SK-N-MC (cell line): Measurements from ENCODE around the gene CSGALNACT2.

Experiments used
- DNase-seq: peaks from one replicate; pipeline ENCODE4 v3.0.0-alpha.2; 2011; ENCODE audit warnings: low read depth, low spot score
- H3K27ac ChIP-seq: fragments of 200-600 bp; sonication (generic); 2 replicates; pipeline ENCODE4 v1.5.1; 2016; ENCODE audit warnings: mixed run types
- H3K36me3 ChIP-seq: fragments of 200-600 bp; sonication (generic); 2 replicates; pipeline ENCODE4 v1.6.1; 2017; ENCODE audit warnings: antibody characterized with exemption, low read length, mixed read lengths; ENCODE audit not compliant: insufficient read depth
- H3K4me3 ChIP-seq: fragments of 200-600 bp; sonication (generic); 2 replicates; pipeline ENCODE4 v1.5.1; 2016
- H3K9ac ChIP-seq: fragments of 200-600 bp; sonication (generic); 2 replicates; pipeline ENCODE4 v1.8.0; 2017; ENCODE audit warnings: mixed run types, mixed read lengths; ENCODE audit not compliant: insufficient read length
- H3K9me3 ChIP-seq: fragments of 200-600 bp; sonication (generic); 2 replicates; pipeline ENCODE4 v1.6.1; 2017; ENCODE audit warnings: low read depth, mild to moderate bottlenecking, antibody characterized with exemption, low read length, moderate library complexity, mixed read lengths
- EZH2 ChIP-seq: fragments of 200-600 bp; sonication (generic); IDR thresholded peaks from one replicate; pipeline ENCODE4 v1.6.1; 2017; ENCODE audit warnings: antibody characterized with exemption
- FOXP2 ChIP-seq: optimal IDR thresholded peaks from 2 replicates; pipeline ENCODE3; 2011; ENCODE audit warnings: mild to moderate bottlenecking, moderate library complexity; ENCODE audit not compliant: insufficient read depth; ENCODE audit errors: extremely low read length, control extremely low read depth
- POLR2AphosphoS5 ChIP-seq: IDR thresholded peaks from 2 replicates; pipeline ENCODE4 v1.6.1; 2012; ENCODE audit warnings: mild to moderate bottlenecking, low read depth, low read length, borderline replicate concordance

CSGALNACT2 gene

GRCh38 chr10:43114743-43115611 lies 23.3 kb upstream of the CSGALNACT2 start:
- TF ChIP-seq EZH2: no peak
- no peak for TF ChIP-seq POLR2AphosphoS5
- TF ChIP-seq FOXP2: no peak
- H3K4me3 ChIP-seq: no peak overlapping the region
- no peak overlapping the region for H3K27ac ChIP-seq
- H3K9ac ChIP-seq: no peak overlapping the region
- no peak for DNase-seq
- no peaks in the 10 kb centered on the region for H3K9me3 ChIP-seq
- no peaks in the 10 kb centered on the region for H3K36me3 ChIP-seq

DNA sequence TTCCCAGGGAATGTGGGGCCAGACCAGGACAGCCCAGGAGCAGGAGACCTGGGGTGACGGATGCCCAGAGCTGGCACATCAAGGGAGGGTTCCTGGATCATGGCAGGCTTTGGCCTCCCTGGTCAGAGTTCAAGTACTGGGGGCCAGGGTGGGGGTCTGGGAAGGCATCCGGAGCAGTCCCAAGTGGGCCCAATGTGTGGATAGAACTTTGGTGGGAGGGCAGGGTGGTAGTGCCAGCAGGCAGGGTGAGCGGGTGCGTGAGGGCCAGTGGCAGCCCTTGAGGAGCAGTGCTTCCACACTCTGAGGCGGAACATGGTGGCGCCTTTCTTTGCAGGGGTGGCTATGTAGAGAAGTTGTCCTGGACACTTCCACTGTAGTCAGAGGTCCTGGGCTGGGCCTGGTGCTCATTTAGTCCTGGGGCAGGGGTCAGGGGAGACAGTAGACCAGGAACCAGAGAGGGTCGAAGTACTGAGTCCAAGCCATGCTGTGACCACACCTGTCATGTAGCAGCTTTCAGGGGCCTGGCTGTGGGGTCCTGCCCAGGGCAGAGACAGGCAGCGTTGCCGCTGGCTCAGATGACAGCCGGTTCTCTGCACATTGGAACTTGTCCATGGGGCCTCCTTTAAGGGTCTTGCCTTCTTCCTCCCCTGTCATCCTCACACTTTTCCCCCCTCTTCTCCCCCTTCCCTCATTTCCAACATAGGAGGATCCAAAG lies 22.2 kb upstream of the CSGALNACT2 start:
- no peaks in the 10 kb centered on the region for H3K9me3 ChIP-seq
- H3K4me3 ChIP-seq: no peak overlapping the region
- TF ChIP-seq POLR2AphosphoS5 (no peak), EZH2 (no peak), FOXP2 (no peak)

DNA sequence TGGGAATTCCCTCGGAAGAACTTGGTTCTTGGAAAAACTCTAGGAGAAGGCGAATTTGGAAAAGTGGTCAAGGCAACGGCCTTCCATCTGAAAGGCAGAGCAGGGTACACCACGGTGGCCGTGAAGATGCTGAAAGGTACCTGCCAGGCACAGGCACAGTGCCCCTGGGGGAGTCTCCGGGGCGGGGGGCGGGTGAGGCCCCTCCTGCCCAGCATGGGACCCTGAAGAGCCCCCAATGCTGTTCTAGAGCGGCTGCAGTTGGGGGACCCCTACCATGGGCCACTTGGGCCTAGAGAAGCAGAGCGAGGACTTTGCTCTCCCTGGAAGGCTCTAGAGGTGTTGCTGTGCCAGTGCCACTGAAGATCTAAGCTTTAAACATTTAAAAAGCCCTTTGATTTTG lies 21.6 kb upstream of the CSGALNACT2 start:
- Histone ChIP-seq H3K27ac (no peak overlapping the region), H3K4me3 (no peak overlapping the region), H3K9me3 (no peaks in the 10 kb centered on the region), H3K9ac (no peak overlapping the region), H3K36me3 (no peaks in the 10 kb centered on the region)
- TF ChIP-seq FOXP2 (no peak), POLR2AphosphoS5 (no peak), EZH2 (no peak)
- DNase-seq: no peak

More for the DNA sequence above, 22.2 kb upstream of the CSGALNACT2 start:
- Histone ChIP-seq H3K36me3 (no peaks in the 10 kb centered on the region), H3K27ac (no peak overlapping the region), H3K9ac (no peak overlapping the region)
- DNase-seq: no peak

GRCh38 chr10:43117031-43117776 lies 21.0 kb upstream of the CSGALNACT2 start:
- no peaks in the 10 kb centered on the region for H3K36me3 ChIP-seq
- no peak for TF ChIP-seq POLR2AphosphoS5
- TF ChIP-seq EZH2: no peak
- no peak for TF ChIP-seq FOXP2
- no peak overlapping the region for H3K9ac ChIP-seq
- H3K9me3 ChIP-seq: no peaks in the 10 kb centered on the region
- no peak for DNase-seq
- no peak overlapping the region for H3K4me3 ChIP-seq
- no peak overlapping the region for H3K27ac ChIP-seq

DNA sequence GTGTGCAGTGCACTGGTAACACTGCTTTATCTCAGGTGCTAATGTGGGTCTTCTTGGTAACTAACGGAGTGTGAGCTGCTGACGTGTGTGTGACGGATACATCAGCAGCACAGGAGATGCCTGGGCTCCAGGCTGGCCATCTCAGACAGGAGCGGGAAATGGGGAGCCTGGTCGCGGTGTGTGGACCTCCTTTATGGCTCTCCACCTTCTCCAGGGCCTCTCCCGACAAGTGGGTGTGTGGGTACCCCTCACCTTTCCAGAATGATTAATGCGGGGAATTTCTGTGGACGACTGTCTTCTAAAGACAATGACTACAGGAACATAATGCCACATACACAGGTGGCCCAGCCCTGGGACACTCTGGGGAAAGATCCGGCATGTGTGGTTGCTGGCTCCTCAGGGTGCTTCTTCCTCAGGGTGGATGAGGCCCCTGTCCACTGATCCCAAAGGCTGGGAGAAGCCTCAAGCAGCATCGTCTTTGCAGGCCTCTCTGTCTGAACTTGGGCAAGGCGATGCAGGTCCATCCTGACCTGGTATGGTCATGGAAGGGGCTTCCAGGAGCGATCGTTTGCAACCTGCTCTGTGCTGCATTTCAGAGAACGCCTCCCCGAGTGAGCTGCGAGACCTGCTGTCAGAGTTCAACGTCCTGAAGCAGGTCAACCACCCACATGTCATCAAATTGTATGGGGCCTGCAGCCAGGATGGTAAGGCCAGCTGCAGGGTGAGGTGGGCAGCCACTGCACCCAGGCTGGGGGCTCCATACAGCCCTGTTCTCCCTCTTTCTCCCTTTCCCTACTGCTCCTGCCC lies 20.3 kb upstream of the CSGALNACT2 start:
- no peak for TF ChIP-seq EZH2
- H3K9ac ChIP-seq: no peak overlapping the region
- DNase-seq: no peak
- H3K4me3 ChIP-seq: no peak overlapping the region
- no peaks in the 10 kb centered on the region for H3K36me3 ChIP-seq
- H3K27ac ChIP-seq: no peak overlapping the region
- H3K9me3 ChIP-seq: no peaks in the 10 kb centered on the region

DNA sequence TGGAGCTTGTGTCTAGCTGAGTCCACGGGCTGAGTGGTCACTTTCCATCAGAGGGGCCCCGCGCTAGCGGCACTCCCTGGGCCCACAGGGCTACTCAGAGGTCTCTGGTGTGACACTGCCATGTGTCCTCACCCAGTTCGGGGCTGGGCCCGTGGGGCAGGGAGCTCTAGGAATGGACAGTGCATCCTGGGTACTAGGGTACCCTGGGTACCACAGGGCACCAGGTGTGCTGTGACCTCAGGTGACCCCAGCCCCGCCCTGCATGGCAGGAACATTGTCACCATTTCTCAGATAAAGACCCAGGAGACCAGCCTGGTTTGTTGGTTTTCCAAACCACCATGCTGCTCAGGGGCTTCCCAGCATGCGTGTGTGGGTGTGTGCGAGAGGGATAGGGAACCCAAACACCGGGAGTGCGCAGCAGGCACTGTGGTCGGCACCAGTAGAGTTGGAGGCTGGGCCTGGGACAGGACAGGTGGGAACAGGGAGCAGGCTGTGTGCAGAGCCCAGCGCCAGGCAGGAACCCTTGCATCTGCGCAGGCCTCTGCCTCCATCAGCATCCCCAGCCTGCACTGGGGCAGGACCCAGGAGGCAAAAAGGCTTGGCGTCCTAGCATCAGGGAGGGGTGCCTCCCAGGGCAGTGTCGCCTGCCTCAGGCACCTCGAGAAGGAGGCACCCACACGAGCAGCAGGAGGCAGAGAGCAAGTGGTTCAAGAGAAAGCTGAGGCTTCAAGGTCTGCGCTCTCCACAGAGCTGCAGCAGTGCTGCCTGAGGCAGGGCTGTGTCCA lies 19.4 kb upstream of the CSGALNACT2 start:
- Histone ChIP-seq H3K36me3 (no peaks in the 10 kb centered on the region), H3K27ac (no peak overlapping the region), H3K9me3 (no peaks in the 10 kb centered on the region), H3K4me3 (no peak overlapping the region), H3K9ac (no peak overlapping the region)
- TF ChIP-seq EZH2 (no peak), POLR2AphosphoS5 (no peak), FOXP2 (no peak)
- no peak for DNase-seq

GRCh38 chr10:43119416-43120115 lies 18.7 kb upstream of the CSGALNACT2 start:
- no peaks in the 10 kb centered on the region for H3K9me3 ChIP-seq
- no peak overlapping the region for H3K27ac ChIP-seq
- TF ChIP-seq POLR2AphosphoS5 (no peak), FOXP2 (no peak), EZH2 (no peak)
- no peak for DNase-seq
- no peak overlapping the region for H3K9ac ChIP-seq
- H3K4me3 ChIP-seq: no peak overlapping the region
- no peaks in the 10 kb centered on the region for H3K36me3 ChIP-seq
